ENCODE data around the gene DCC.

The DCC gene

GRCh38 chr18:52339891-52340371, at the start of gene DCC:
Gene DCC (plus strand): TSS chr18:52340197. CDS start chr18:52340788, 591 bp downstream.
- no peak for DNase-seq (ENCODE audit: low spot score)

- DNase-seq (ENCODE audit: low spot score), result no peak
These were observed 29.3 kb upstream of the DCC start for GRCh38 chr18:52310651-52311050.

GRCh38 chr18:52311331-52311730, 28.7 kb upstream of the DCC start:
- no peak for DNase-seq (ENCODE audit: low spot score)

- no peak for DNase-seq (ENCODE audit: low spot score)
These were observed 27.7 kb upstream of the DCC start for GRCh38 chr18:52312346-52312745.

- no peak for DNase-seq (ENCODE audit: low spot score)
These were observed 26.8 kb upstream of the DCC start for GRCh38 chr18:52313213-52313612.

- no peak for DNase-seq (ENCODE audit: low spot score)
These were observed 20.5 kb upstream of the DCC start for GRCh38 chr18:52319424-52319983.

- no peak for DNase-seq (ENCODE audit: low spot score)
These were observed 17.7 kb upstream of the DCC start for GRCh38 chr18:52322307-52322706.

- no peak for DNase-seq (ENCODE audit: low spot score)
These were observed 16.2 kb upstream of the DCC start for GRCh38 chr18:52323802-52324201.

- no peak for DNase-seq (ENCODE audit: low spot score)
These were observed 14.0 kb upstream of the DCC start for GRCh38 chr18:52325997-52326396.

- no peak for DNase-seq (ENCODE audit: low spot score)
These were observed 6.1 kb upstream of the DCC start for GRCh38 chr18:52333860-52334259.

GRCh38 chr18:52334307-52334706, 5.7 kb upstream of the DCC start:
- DNase-seq (ENCODE audit: low spot score), result no peak

- DNase-seq (ENCODE audit: low spot score), result no peak
These were observed 5.1 kb upstream of the DCC start for GRCh38 chr18:52334896-52335295.

- no peak for DNase-seq (ENCODE audit: low spot score)
These were observed 2.7 kb upstream of the DCC start for GRCh38 chr18:52337276-52337675.

- DNase-seq (ENCODE audit: low spot score), result no peak
These were observed 557 bp downstream of the DCC start for GRCh38 chr18:52340406-52341102.

- DNase-seq (ENCODE audit: low spot score), result no peak
These were observed 1.1 kb downstream of the DCC start for GRCh38 chr18:52341103-52341432.

- no peak for DNase-seq (ENCODE audit: low spot score)
These were observed 1.8 kb downstream of the DCC start for GRCh38 chr18:52341608-52342381.

- no peak for DNase-seq (ENCODE audit: low spot score)
These were observed 2.5 kb downstream of the DCC start for GRCh38 chr18:52342456-52342855.

- no peak for DNase-seq (ENCODE audit: low spot score)
These were observed 3.1 kb downstream of the DCC start for GRCh38 chr18:52343138-52343537.

GRCh38 chr18:52343731-52344340, 3.8 kb downstream of the DCC start:
- DNase-seq (ENCODE audit: low spot score), result no peak

GRCh38 chr18:52344881-52345280, 4.9 kb downstream of the DCC start:
- no peak for DNase-seq (ENCODE audit: low spot score)

- no peak for DNase-seq (ENCODE audit: low spot score)
These were observed 5.4 kb downstream of the DCC start for GRCh38 chr18:52345428-52345827.

- no peak for DNase-seq (ENCODE audit: low spot score)
These were observed 8.2 kb downstream of the DCC start for GRCh38 chr18:52348209-52348608.

- no peak for DNase-seq (ENCODE audit: low spot score)
These were observed 9.5 kb downstream of the DCC start for GRCh38 chr18:52349498-52349897.
